Activated gamma-delta T cell treated with Interleukin-2 at 50 U/mL for 16 hours (primary cell): ENCODE measurements around the gene PHB1.
"Not testable (repeated sequence)": the region's sequence is repeated elsewhere in the genome, so short reads cannot be mapped to it uniquely, and the experiment has no call there.

Source experiments
- DNase-seq: peaks from one replicate; pipeline ENCODE4 v3.0.0-alpha.2; 2020

The PHB1 gene

GRCh38 chr17:49372425-49372824 is 42.3 kb downstream of the PHB1 start:
- no peak for DNase-seq

- DNase-seq, result no peak
Observed at GRCh38 chr17:49370971-49371834, 43.5 kb downstream of the PHB1 start.

GRCh38 chr17:49369760-49370159 is 44.9 kb downstream of the PHB1 start:
- DNase-seq, result no peak

GRCh38 chr17:49369089-49369488 is 45.6 kb downstream of the PHB1 start:
- no peak for DNase-seq

GRCh38 chr17:49365667-49366066 is 49.0 kb downstream of the PHB1 start:
- peak; percentile 44 for DNase-seq

GRCh38 chr17:49365126-49365525 is 49.6 kb downstream of the PHB1 start:
- DNase-seq, result not testable (repeated sequence)

- no peak for DNase-seq
Observed at GRCh38 chr17:49364119-49364518, 50.6 kb downstream of the PHB1 start.

- no peak for DNase-seq
Observed at GRCh38 chr17:49363251-49363650, 51.4 kb downstream of the PHB1 start.

GRCh38 chr17:49362723-49363117 is 52.0 kb downstream of the PHB1 start:
- no peak for DNase-seq

GRCh38 chr17:49361902-49362722 is 52.6 kb downstream of the PHB1 start, which contains the start of gene ZNF652:
Gene ZNF652 (minus strand): TSS chr17:49362250. CDS start chr17:49317725, 44,525 bp downstream.
- DNase-seq, result peak; percentile 95

GRCh38 chr17:49361129-49361901 is 53.4 kb downstream of the PHB1 start:
- DNase-seq, result peak; percentile 88

GRCh38 chr17:49360796-49361128 is 53.9 kb downstream of the PHB1 start:
- no peak for DNase-seq

GRCh38 chr17:49359990-49360795 is 54.5 kb downstream of the PHB1 start:
- DNase-seq, result no peak

- DNase-seq, result peak; percentile 11
Observed at GRCh38 chr17:49358641-49359247, 55.9 kb downstream of the PHB1 start.

GRCh38 chr17:49357516-49357915 is 57.2 kb downstream of the PHB1 start:
- DNase-seq, result no peak

- no peak for DNase-seq
Observed at GRCh38 chr17:49356320-49356719, 58.4 kb downstream of the PHB1 start.
